ENCODE data around the gene DLX5. TPM values are rescaled to one million over a fixed set of nuclear protein-coding genes. Genes with fewer than 3 reads are reported as not detected.

The DLX5 gene
- polyA plus RNA-seq, 1 donor from 2014 or later: 44.6 TPM

- TF ChIP-seq MXI1 (conservative IDR thresholded peaks at IDR 0.05; ENCODE audit: poor library complexity, severe bottlenecking) (no peak), REST (IDR thresholded peaks at IDR 0.05; ENCODE audit: borderline replicate concordance) (no peak), EZH2 (IDR thresholded peaks at IDR 0.05; ENCODE audit: borderline replicate concordance, insufficient read depth, low read length, poor library complexity, severe bottlenecking) (no peak), RAD21 (conservative IDR thresholded peaks at IDR 0.05) (no peak), SMC3 (conservative IDR thresholded peaks at IDR 0.05; ENCODE audit: poor library complexity) (no peak), TAF1 (IDR thresholded peaks at IDR 0.05; ENCODE audit: low read depth) (no peak), EP300 (conservative IDR thresholded peaks at IDR 0.05; ENCODE audit: poor library complexity, severe bottlenecking) (no peak)
- Histone ChIP-seq H2AFZ (ENCODE audit: low read depth, low read length) (no peak overlapping the region), H3K27ac (ENCODE audit: low read length) (no peak overlapping the region), H3K9me3 (ENCODE audit: low read length) (no peaks in the 10 kb centered on the region), H3K4me3 (ENCODE audit: low read length) (no peak overlapping the region), H3K27me3 (ENCODE audit: insufficient read depth, low read depth, low read length) (no peaks in the 10 kb centered on the region), H3K36me3 (ENCODE audit: insufficient read depth, low read length) (peaks cover 4% of the 10 kb centered on the region), H3F3A (ENCODE audit: insufficient read depth, low read length, poor library complexity, severe bottlenecking) (no peaks in the 10 kb centered on the region), H3K9me2 (ENCODE audit: insufficient read depth, low read length) (no peaks in the 10 kb centered on the region), H3K79me2 (replicated peaks; ENCODE audit: insufficient read depth, low read length) (peaks cover 99% of the 10 kb centered on the region), H4K20me1 (ENCODE audit: insufficient read depth) (no peaks in the 10 kb centered on the region), H3K4me2 (ENCODE audit: low read length) (no peak overlapping the region), H3K9ac (ENCODE audit: low read length) (no peak overlapping the region)
Observed at GRCh38 chr7:96982586-96982985, 42.0 kb downstream of the DLX5 start.

GRCh38 chr7:96979551-96980276, 44.9 kb downstream of the DLX5 start:
- Histone ChIP-seq H3K27ac (ENCODE audit: low read length) (no peak overlapping the region), H3K9ac (ENCODE audit: low read length) (no peak overlapping the region), H3K9me3 (ENCODE audit: low read length) (no peaks in the 10 kb centered on the region), H4K20me1 (ENCODE audit: insufficient read depth) (no peaks in the 10 kb centered on the region), H3K79me2 (replicated peaks; ENCODE audit: insufficient read depth, low read length) (peaks cover 83% of the 10 kb centered on the region), H3K9me2 (ENCODE audit: insufficient read depth, low read length) (no peaks in the 10 kb centered on the region), H3K27me3 (ENCODE audit: insufficient read depth, low read depth, low read length) (no peaks in the 10 kb centered on the region), H3K4me3 (ENCODE audit: low read length) (no peak overlapping the region), H3K4me2 (ENCODE audit: low read length) (no peak overlapping the region), H3F3A (ENCODE audit: insufficient read depth, low read length, poor library complexity, severe bottlenecking) (peaks cover 3% of the 10 kb centered on the region), H2AFZ (ENCODE audit: low read depth, low read length) (no peak overlapping the region), H3K36me3 (ENCODE audit: insufficient read depth, low read length) (peaks cover 4% of the 10 kb centered on the region)
- TF ChIP-seq RAD21 (conservative IDR thresholded peaks at IDR 0.05) (no peak), CTCF (IDR thresholded peaks at IDR 0.05; ENCODE audit: poor library complexity, severe bottlenecking) (no peak)
